IPS-18a (cell line): Measurements from ENCODE around the gene PEX10.

ENCODE experiments used
- H3K27ac ChIP-seq: one replicate; pipeline ENCODE4 v1.5.1; 2013; ENCODE audit warnings: low read length
- H3K27me3 ChIP-seq: one replicate; pipeline ENCODE4 v1.6.1; 2013; ENCODE audit warnings: mild to moderate bottlenecking, low read length; ENCODE audit not compliant: control insufficient read depth, insufficient read depth
- H3K36me3 ChIP-seq: one replicate; pipeline ENCODE4 v1.6.1; 2013; ENCODE audit warnings: low read depth, low read length; ENCODE audit not compliant: control insufficient read depth
- H3K4me1 ChIP-seq: one replicate; pipeline ENCODE4 v1.6.1; 2013; ENCODE audit warnings: low read depth, low read length; ENCODE audit not compliant: control insufficient read depth
- H3K4me3 ChIP-seq: one replicate; pipeline ENCODE4 v1.5.1; 2013; ENCODE audit warnings: low read length
- H3K9ac ChIP-seq: one replicate; pipeline ENCODE4 v1.6.1; 2013; ENCODE audit warnings: mild to moderate bottlenecking, low read length, moderate library complexity
- H3K9me3 ChIP-seq: one replicate; pipeline ENCODE4 v1.6.1; 2013; ENCODE audit warnings: low read depth, low read length; ENCODE audit not compliant: control insufficient read depth

The PEX10 gene

GRCh38 chr1:2381741-2382620, 30.4 kb downstream of the PEX10 start:
- H3K9me3 ChIP-seq, result no peaks in the 10 kb centered on the region
- no peak overlapping the region for H3K9ac ChIP-seq
- no peak overlapping the region for H3K27ac ChIP-seq
- H3K4me3 ChIP-seq, result no peak overlapping the region
- no peaks in the 10 kb centered on the region for H3K4me1 ChIP-seq
- H3K27me3 ChIP-seq, result no peaks in the 10 kb centered on the region
- H3K36me3 ChIP-seq, result no peaks in the 10 kb centered on the region

- no peaks in the 10 kb centered on the region for H3K27me3 ChIP-seq
- H3K9ac ChIP-seq, result no peak overlapping the region
- H3K9me3 ChIP-seq, result no peaks in the 10 kb centered on the region
- H3K36me3 ChIP-seq, result no peaks in the 10 kb centered on the region
- H3K4me3 ChIP-seq, result no peak overlapping the region
- no peak overlapping the region for H3K27ac ChIP-seq
- H3K4me1 ChIP-seq, result no peaks in the 10 kb centered on the region
Measured at GRCh38 chr1:2380816-2381591, 31.4 kb downstream of the PEX10 start.

GRCh38 chr1:2379733-2380404, 32.5 kb downstream of the PEX10 start:
- Histone ChIP-seq H3K9me3 (no peaks in the 10 kb centered on the region), H3K4me3 (no peak overlapping the region), H3K27ac (no peak overlapping the region), H3K36me3 (no peaks in the 10 kb centered on the region), H3K9ac (no peak overlapping the region), H3K4me1 (no peaks in the 10 kb centered on the region), H3K27me3 (no peaks in the 10 kb centered on the region)

- Histone ChIP-seq H3K9ac (no peak overlapping the region), H3K27ac (no peak overlapping the region), H3K27me3 (no peaks in the 10 kb centered on the region), H3K9me3 (no peaks in the 10 kb centered on the region), H3K36me3 (no peaks in the 10 kb centered on the region), H3K4me1 (no peaks in the 10 kb centered on the region), H3K4me3 (no peak overlapping the region)
Measured at GRCh38 chr1:2378956-2379732, 33.2 kb downstream of the PEX10 start.

- Histone ChIP-seq H3K4me1 (no peaks in the 10 kb centered on the region), H3K27ac (no peak overlapping the region), H3K27me3 (no peaks in the 10 kb centered on the region), H3K36me3 (no peaks in the 10 kb centered on the region), H3K4me3 (no peak overlapping the region), H3K9me3 (no peaks in the 10 kb centered on the region), H3K9ac (no peak overlapping the region)
Measured at GRCh38 chr1:2378441-2378851, 33.9 kb downstream of the PEX10 start.

GRCh38 chr1:2377751-2378440, 34.5 kb downstream of the PEX10 start:
- H3K4me1 ChIP-seq, result no peaks in the 10 kb centered on the region
- H3K9me3 ChIP-seq, result no peaks in the 10 kb centered on the region
- no peak overlapping the region for H3K9ac ChIP-seq
- H3K4me3 ChIP-seq, result no peak overlapping the region
- H3K27me3 ChIP-seq, result no peaks in the 10 kb centered on the region
- H3K36me3 ChIP-seq, result no peaks in the 10 kb centered on the region
- no peak overlapping the region for H3K27ac ChIP-seq

- no peaks in the 10 kb centered on the region for H3K4me1 ChIP-seq
- no peak overlapping the region for H3K27ac ChIP-seq
- H3K9me3 ChIP-seq, result no peaks in the 10 kb centered on the region
- H3K4me3 ChIP-seq, result no peak overlapping the region
- H3K36me3 ChIP-seq, result no peaks in the 10 kb centered on the region
- no peaks in the 10 kb centered on the region for H3K27me3 ChIP-seq
- no peak overlapping the region for H3K9ac ChIP-seq
Measured at GRCh38 chr1:2376931-2377672, 35.3 kb downstream of the PEX10 start.

- no peaks in the 10 kb centered on the region for H3K9me3 ChIP-seq
- no peaks in the 10 kb centered on the region for H3K36me3 ChIP-seq
- no peaks in the 10 kb centered on the region for H3K4me1 ChIP-seq
- H3K4me3 ChIP-seq, result no peak overlapping the region
- no peak overlapping the region for H3K27ac ChIP-seq
- no peaks in the 10 kb centered on the region for H3K27me3 ChIP-seq
- H3K9ac ChIP-seq, result no peak overlapping the region
Measured at GRCh38 chr1:2376261-2376741, 36.1 kb downstream of the PEX10 start.

GRCh38 chr1:2375923-2376260, 36.5 kb downstream of the PEX10 start:
- Histone ChIP-seq H3K4me1 (no peaks in the 10 kb centered on the region), H3K4me3 (no peak overlapping the region), H3K9me3 (no peaks in the 10 kb centered on the region), H3K9ac (no peak overlapping the region), H3K27ac (no peak overlapping the region), H3K36me3 (no peaks in the 10 kb centered on the region), H3K27me3 (no peaks in the 10 kb centered on the region)

- no peaks in the 10 kb centered on the region for H3K27me3 ChIP-seq
- H3K4me1 ChIP-seq, result no peaks in the 10 kb centered on the region
- no peaks in the 10 kb centered on the region for H3K9me3 ChIP-seq
- H3K27ac ChIP-seq, result no peak overlapping the region
- no peak overlapping the region for H3K9ac ChIP-seq
- no peaks in the 10 kb centered on the region for H3K36me3 ChIP-seq
- H3K4me3 ChIP-seq, result no peak overlapping the region
Measured at GRCh38 chr1:2375246-2375922, 37.0 kb downstream of the PEX10 start.
